CD4-positive, alpha-beta T cell treated with Interleukin-6 at 100 ng/mL for 8 hours (primary cell): Measurements from ENCODE around the gene NMNAT3.

Experiments
- DNase-seq: peaks from one replicate; pipeline ENCODE4 v3.0.0-alpha.2; 2020; ENCODE audit warnings: mixed read lengths, low spot score

Gene NMNAT3

DNA sequence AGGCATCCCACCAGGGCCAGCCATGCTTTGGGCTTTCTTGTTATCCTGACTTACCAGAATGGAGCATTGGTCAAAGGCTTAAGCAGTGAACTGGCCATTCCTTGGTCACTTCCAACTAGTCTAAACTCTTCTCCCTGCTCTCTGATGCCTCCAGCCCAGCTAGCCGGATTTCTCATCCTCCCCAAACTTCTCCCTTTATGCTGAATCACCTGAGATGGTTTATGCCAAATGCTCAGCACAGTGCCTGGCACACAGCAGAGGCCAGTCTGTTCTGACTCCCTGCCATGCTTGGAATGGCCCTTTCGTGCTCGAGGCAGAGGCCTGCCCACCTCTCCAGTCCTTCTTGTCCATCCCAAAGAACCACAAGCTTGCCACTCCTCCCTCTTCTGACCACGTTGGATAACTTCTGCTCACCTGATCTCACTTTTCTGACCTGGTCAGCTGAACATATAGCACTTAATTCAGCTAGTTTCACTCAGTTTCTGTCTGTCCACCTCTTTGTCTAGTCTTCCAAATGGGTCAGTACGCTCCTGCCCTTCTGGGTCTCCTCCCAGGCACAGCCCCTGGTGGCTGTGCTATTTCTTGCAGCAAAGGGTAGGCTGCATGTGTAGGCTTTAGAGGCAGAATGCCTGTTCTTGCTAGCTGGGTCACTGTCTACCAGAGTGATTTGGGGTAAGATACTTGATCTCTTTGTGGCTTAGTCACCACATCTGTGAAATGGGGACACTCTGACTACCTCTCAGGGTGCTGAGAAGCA lies 136.1 kb downstream of the NMNAT3 start:
- no peak for DNase-seq

- DNase-seq, result no peak
These were observed 136.9 kb downstream of the NMNAT3 start for GRCh38 chr3:139540651-139541531.

- no peak for DNase-seq
These were observed 139.0 kb downstream of the NMNAT3 start for GRCh38 chr3:139538733-139539132.

DNA sequence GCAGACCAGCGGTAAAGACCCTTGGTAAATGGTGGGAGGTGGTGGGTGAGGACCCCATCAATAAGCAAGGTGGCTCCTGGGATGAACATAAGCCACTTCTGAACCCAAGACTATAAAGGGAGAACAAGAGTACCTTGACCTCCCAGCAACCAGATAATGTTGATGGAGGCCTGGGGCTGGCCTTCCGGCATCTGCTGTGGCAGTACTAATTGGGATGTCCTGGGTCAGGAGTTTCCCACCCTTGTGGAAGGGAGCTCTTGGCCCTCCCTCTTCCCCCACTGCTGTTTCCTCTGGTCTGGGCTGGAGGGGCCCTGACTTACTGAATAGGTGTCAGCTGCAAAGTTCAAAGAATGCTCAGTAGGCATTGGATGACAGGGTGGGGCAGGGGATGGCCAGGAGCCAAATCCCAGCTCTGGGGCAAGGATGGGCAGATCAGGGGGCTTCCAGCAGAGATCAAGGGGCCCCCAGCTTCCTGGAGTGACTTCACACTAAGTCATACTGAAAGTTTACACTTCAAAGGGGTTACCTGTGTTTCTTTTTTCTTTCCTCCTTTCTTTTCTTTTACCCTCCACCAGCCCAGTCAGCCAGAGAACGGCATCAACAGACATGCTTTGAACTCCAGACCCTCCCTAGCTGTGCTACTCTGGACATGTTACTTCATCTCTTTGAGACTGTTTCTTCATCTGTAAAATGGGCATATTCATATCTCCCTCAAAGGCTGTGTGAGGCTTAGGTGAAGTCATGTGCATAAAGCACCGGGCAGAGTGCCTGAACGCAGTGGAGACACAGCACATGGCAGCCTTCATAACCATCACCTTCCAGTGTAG lies 139.8 kb downstream of the NMNAT3 start:
- no peak for DNase-seq

- no peak for DNase-seq
These were observed 140.4 kb downstream of the NMNAT3 start for GRCh38 chr3:139537361-139537760.

- DNase-seq, result no peak
These were observed 142.5 kb downstream of the NMNAT3 start for GRCh38 chr3:139534992-139535879.

GRCh38 chr3:139534455-139534812 lies 143.3 kb downstream of the NMNAT3 start:
- DNase-seq, result no peak

DNA sequence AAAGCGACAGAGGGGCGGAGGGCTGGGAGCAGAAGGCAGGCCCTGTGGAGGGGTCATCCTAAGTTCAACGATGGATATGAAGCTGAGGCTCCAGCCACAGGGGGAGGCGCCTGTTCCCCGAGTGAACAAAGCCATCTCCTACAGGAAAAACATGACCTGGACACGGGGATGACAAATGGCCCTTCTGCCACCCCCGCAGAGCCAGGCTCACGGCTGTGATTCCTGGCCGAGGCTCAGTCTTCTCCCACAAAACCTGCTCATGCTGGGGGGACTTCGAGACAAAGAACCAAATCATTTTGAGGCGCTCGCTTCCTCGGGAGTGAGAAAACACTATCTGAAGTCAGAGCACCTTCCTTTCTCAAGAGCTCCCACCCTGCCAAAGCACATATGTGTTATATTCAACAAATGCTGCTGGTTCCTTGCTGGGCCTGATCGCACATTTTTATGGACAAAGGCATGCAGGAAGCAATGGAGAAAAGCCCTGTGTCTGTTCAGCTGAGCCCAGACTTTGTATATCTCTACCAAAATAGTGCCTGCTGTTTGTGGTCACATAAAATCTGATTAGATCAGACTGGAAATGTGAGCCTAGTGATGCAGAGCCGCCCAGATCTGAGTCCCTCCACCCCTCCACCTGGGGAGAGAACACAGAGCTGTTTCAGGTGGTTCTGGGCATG lies 143.9 kb downstream of the NMNAT3 start:
- DNase-seq, result no peak

DNA sequence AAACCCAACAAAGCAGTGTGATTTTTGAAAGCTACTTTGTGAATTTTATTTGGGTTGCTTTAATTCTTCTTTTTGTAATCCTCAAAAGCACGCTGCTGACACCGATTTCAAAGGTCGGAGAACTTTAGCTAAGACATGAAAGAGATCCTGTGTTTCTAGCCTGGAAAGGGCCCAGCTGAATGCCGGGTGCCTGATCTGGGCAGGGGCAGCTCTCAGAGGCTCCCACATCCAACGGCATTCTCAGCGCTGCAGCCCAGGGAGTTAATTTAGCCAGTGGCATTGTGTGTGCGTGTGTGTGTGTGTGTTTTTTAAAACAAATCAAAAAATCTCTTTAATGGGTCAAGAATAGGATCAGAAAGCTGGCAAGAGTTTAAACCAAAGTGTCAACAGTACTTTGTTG lies 144.8 kb downstream of the NMNAT3 start:
- DNase-seq, result no peak

DNA sequence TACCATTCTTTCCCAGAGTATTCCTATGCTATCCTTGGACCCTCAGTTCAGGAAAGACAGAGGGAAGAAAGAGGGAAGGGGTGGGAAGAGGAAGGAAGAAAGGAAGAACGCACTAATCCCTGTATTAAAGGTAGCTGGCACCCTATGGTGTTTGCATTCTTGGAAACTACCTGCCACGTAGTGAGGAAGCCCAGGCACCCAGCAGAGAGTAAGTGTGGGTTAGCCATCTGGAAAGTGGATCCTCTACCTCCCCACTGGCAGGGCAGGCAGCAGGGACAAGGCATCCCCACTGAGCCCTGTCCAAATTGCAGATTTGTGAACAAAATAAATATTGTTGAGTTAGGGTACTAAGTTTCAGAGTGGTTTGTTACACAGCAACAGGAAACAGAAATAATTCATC lies 147.1 kb downstream of the NMNAT3 start:
- no peak for DNase-seq

- DNase-seq, result no peak
These were observed 148.1 kb downstream of the NMNAT3 start for GRCh38 chr3:139529662-139530061.

GRCh38 chr3:139528924-139529323 lies 148.8 kb downstream of the NMNAT3 start:
- no peak for DNase-seq

DNA sequence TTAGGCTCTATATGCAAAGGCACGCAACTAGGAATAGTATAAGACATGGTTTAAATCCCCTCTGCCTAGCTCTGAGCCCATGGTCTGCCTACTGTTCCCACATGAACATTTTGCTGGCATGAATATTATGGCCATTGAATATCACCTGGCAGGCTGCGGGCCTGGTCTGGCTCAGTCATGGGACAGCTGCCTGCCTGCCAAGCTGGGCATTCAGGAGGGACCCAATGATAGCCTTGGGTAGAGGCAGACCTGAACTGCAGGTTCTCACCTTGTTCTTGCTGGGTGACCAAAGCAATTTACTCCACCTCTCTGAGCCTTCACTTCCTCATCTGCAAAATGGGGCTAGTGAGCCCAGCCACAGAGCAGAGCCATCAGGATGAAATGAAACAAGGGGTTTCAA lies 149.5 kb downstream of the NMNAT3 start:
- DNase-seq, result no peak

- DNase-seq, result no peak
These were observed 150.5 kb downstream of the NMNAT3 start for GRCh38 chr3:139527265-139527664.

DNA sequence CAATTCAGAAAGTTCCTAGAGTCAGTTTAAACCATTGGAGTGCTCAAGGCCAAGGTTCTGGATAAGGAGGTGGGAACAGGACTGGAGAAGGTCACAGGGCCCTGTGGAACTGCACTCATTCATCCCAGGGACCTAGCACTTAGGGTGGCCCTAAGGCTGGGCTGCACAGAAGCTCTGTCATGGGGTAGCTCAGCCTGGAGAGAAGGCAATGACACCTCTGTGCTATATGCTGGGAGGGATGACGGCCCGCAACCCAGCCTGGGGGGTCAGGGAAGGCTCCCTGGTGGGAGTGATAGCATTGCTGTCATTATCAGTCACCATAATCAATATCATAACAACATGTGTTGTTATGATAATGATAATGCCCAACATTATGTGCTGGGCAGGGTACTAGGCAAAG lies 151.6 kb downstream of the NMNAT3 start:
- no peak for DNase-seq

DNA sequence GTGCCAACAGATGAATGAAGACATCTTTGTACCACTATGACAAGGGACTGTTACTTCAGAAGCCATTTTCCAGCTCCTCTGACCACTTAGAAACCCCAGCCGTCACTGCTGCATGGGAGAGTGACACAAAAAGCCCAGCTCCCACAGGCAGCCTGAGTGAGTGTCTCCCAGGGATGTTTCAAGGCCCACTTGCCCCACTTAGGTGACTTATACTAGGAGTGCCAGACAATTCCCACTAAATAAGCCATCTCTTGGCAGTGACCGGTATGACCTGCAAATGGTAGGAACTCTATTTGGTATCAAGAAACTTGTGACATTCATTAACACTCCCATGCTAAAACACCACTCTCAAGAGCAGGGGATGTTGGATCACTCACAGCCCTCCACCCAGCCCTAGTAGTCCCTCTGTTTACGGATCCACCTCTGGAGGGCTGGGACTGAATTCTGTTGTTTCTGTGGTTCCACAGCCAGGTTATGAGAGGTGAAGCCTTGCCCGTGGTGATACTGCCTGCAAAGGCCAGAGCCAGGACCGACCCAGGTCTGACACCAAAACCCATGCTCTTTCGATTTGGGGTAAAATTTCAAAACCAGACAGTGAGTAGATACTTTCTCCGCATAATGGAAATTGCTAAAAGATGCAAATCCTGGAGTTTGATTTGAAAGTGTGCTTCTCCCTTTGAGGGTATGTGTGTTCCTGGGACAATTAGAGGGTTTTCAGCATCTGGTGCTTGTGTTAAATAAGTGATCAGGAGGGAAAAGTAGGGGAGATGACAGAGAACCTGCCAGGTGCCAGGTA lies 152.7 kb downstream of the NMNAT3 start:
- DNase-seq, result no peak

GRCh38 chr3:139523718-139524117 lies 154.1 kb downstream of the NMNAT3 start:
- DNase-seq, result no peak

DNA sequence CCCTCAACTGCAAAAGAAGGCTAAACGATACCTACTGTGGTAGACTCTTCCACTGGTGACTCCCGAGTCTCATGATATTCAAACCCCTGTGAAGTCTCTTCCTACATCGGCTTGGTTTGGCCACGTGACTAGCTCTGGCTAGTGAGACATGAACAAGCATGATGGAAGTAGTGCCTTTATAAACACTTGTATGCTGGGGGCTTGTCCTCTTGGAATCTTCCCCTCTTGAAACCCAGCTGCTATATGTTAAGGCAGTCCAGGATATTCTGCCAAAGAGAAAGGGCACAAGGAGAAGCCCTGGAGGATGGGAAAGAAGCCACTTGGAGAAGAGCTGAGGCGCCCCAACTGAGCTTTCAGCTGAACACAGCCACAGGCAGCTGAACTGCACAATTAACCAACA lies 154.6 kb downstream of the NMNAT3 start:
- DNase-seq, result no peak

DNA sequence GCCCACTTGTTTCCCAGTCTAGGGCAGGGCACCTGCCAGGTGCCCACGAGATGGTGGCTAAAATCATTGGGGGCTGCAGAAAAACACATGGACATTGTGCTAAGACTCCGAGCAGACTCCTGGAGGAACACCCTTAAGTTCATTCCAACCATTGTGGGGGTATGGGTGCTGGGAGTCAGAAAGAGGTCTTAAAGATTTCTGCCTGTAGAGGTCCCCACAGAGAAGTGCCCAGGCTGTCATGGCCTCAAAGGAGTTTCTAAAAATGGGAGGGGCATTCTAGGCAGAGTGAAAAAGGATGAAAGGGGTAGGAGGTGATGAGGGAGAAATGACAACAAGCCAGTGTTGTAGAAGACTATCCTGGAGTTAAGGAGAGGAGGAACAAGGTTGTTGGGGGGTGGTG lies 155.4 kb downstream of the NMNAT3 start:
- DNase-seq, result no peak

DNA sequence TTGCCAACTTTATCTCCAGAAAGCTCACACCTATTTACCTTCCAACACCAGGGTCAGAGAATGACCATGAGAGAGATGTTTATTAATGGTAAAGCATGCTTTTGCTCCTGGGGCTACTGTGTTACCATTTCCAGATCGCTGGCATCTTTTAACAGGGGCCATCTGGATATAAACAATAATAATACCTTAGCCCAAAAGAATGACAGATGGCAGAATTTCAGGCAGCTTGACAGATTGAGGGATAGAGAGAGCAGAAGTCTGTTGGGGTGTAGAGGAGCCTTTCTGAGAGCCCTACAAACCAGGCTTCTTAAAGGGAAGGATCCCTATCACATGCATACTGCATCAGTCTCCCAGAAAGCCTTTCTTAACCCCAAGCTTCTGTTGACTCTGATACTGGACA lies 156.0 kb downstream of the NMNAT3 start:
- DNase-seq, result no peak
